ENCODE measurements around the gene RARA.
"Not testable (repeated sequence)": the region's sequence is repeated elsewhere in the genome, so short reads cannot be mapped to it uniquely, and the experiment has no call there.

The RARA gene

GRCh38 chr17:40372644-40373043, 63.7 kb downstream of the RARA start:
- not testable (repeated sequence) for DNase-seq (ENCODE audit: extremely low read depth in 1 of 2, low read depth in 1 of 2)

GRCh38 chr17:40373324-40373723, 64.3 kb downstream of the RARA start:
- DNase-seq (ENCODE audit: extremely low read depth in 1 of 2, low read depth in 1 of 2): no peak

- no peak for DNase-seq (ENCODE audit: extremely low read depth in 1 of 2, low read depth in 1 of 2)
Observed at GRCh38 chr17:40373999-40374398, 65.0 kb downstream of the RARA start.

- no peak for DNase-seq (ENCODE audit: extremely low read depth in 1 of 2, low read depth in 1 of 2)
Observed at GRCh38 chr17:40374821-40375498, 66.0 kb downstream of the RARA start.

- not testable (repeated sequence) for DNase-seq (ENCODE audit: extremely low read depth in 1 of 2, low read depth in 1 of 2)
Observed at GRCh38 chr17:40375786-40376185, 66.8 kb downstream of the RARA start.

GRCh38 chr17:40376541-40376940, 67.6 kb downstream of the RARA start:
- not testable (repeated sequence) for DNase-seq (ENCODE audit: extremely low read depth in 1 of 2, low read depth in 1 of 2)

- DNase-seq (ENCODE audit: extremely low read depth in 1 of 2, low read depth in 1 of 2): no peak
Observed at GRCh38 chr17:40377832-40378231, 68.9 kb downstream of the RARA start.

- no peak for DNase-seq (ENCODE audit: extremely low read depth in 1 of 2, low read depth in 1 of 2)
Observed at GRCh38 chr17:40378966-40379365, 70.0 kb downstream of the RARA start.

- no peak for DNase-seq (ENCODE audit: extremely low read depth in 1 of 2, low read depth in 1 of 2)
Observed at GRCh38 chr17:40382251-40382650, 73.3 kb downstream of the RARA start.

GRCh38 chr17:40386555-40386954, 77.6 kb downstream of the RARA start:
- not testable (repeated sequence) for DNase-seq (ENCODE audit: extremely low read depth in 1 of 2, low read depth in 1 of 2)

GRCh38 chr17:40399185-40399584, 90.2 kb downstream of the RARA start:
- DNase-seq (ENCODE audit: extremely low read depth in 1 of 2, low read depth in 1 of 2): no peak

GRCh38 chr17:40402668-40403067, 93.7 kb downstream of the RARA start:
- no peak for DNase-seq (ENCODE audit: extremely low read depth in 1 of 2, low read depth in 1 of 2)

- DNase-seq (ENCODE audit: extremely low read depth in 1 of 2, low read depth in 1 of 2): no peak
Observed at GRCh38 chr17:40404003-40404402, 95.0 kb downstream of the RARA start.
